Spleen (tissue), 11 donors: Measurements from ENCODE around the gene KRAS. TPM values are rescaled to one million over a fixed set of nuclear protein-coding genes. Genes with fewer than 3 reads are reported as not detected.

Experiments used
- DNase-seq: peaks from one replicate; pipeline ENCODE4 v3.0.0-alpha.2; 2020
- H3K27ac ChIP-seq, 8 donors: fragments of 200-600 bp; sonication (generic) in 7 of 8; 1 replicate in 4 of 8; 2 replicates in 4 of 8; pipeline versions ENCODE4 v1.5.0 to v1.8.0; 2016 to 2021; ENCODE audit warnings: inconsistent platforms in 4 of 8, mild to moderate bottlenecking in 4 of 8, moderate library complexity in 1 of 8
- H3K27me3 ChIP-seq, 7 donors: fragments of 200-600 bp; sonication (generic) in 6 of 7; replicated peaks in 1 of 7; 1 replicate in 4 of 7; 2 replicates in 3 of 7; pipeline versions ENCODE4 v1.5.0 to v1.8.0; 2016 to 2021; ENCODE audit warnings: inconsistent platforms in 3 of 7, mild to moderate bottlenecking in 1 of 7
- H3K36me3 ChIP-seq, 6 donors: fragments of 200-600 bp; sonication (generic) in 5 of 6; 1 replicate in 4 of 6; 2 replicates in 2 of 6; pipeline versions ENCODE4 v1.5.0 to v1.8.0; 2016 to 2021; ENCODE audit warnings: inconsistent platforms in 2 of 6
- H3K4me1 ChIP-seq, 6 donors: fragments of 200-600 bp; sonication (generic) in 5 of 6; 1 replicate in 3 of 6; 2 replicates in 3 of 6; pipeline versions ENCODE4 v1.5.0 to v1.8.0; 2016 to 2021; ENCODE audit warnings: inconsistent platforms in 3 of 6
- H3K4me3 ChIP-seq, 8 donors: fragments of 200-600 bp; sonication (generic) in 7 of 8; 1 replicate in 4 of 8; 2 replicates in 4 of 8; pipeline versions ENCODE4 v1.5.0 to v1.8.0; 2016 to 2021; ENCODE audit warnings: inconsistent platforms in 4 of 8, mild to moderate bottlenecking in 4 of 8, moderate library complexity in 2 of 8
- H3K9me3 ChIP-seq, 8 donors: fragments of 200-600 bp; sonication (generic) in 7 of 8; 1 replicate in 4 of 8; 2 replicates in 4 of 8; pipeline versions ENCODE4 v1.5.0 to v1.8.0; 2016 to 2021; ENCODE audit warnings: inconsistent platforms in 4 of 8
- CTCF ChIP-seq, 11 experiments: fragments of 200-600 bp in 7 of 11; fragments of 450-650 bp in 4 of 11; sonication (generic) in 4 of 11; IDR thresholded peaks in 8 of 11; conservative IDR thresholded peaks in 3 of 11; 1 replicate in 7 of 11; 2 replicates in 4 of 11; pipeline versions ENCODE4 v1.4.0 to v1.8.0; 2016 to 2021; ENCODE audit warnings: antibody characterized with exemption in 11 of 11, inconsistent platforms in 4 of 11, mild to moderate bottlenecking in 1 of 11
- POLR2A ChIP-seq, 3 donors: fragments of 450-650 bp; IDR thresholded peaks; one replicate each; pipeline ENCODE4 v1.5.1; 2017; ENCODE audit warnings: antibody characterized with exemption in 3 of 3, mild to moderate bottlenecking in 1 of 3
- POLR2AphosphoS5 ChIP-seq, 3 donors: sonication (generic); formaldehyde crosslinking; IDR thresholded peaks; one replicate each; pipeline ENCODE4 v1.5.1; 2017; ENCODE audit warnings: antibody characterized with exemption in 3 of 3
- WGBS, 5 donors: extraction: QIAGEN DNeasy Blood & Tissue Kit in 3 of 5; methylation state at CpG; one replicate each; pipeline versions ENCODE4 v1.1.5 to v1.1.7; 2013 to 2018; 5-methylcytosine and 5-hydroxymethylcytosine counted together
- intact Hi-C: fragments of 100-400 bp; cut with DNase I; formaldehyde crosslinking; loops from one replicate; pipeline ENCODE4 v1.15.0; 2023; ENCODE audit warnings: low total_unique reads
- polyA plus RNA-seq, 3 donors: library from polyadenylated mRNA; stranded (reverse); fragments of 200-250 nt; gene quantifications; one replicate each; pipeline ENCODE4 v1.2.1, GENCODE V29; 2013
- total RNA-seq, 7 donors: library from RNA; depleted of rRNA in 3 of 7; stranded (reverse); fragments of >200 nt in 3 of 7; fragmentation: NEBNext Ultra II Directional in 4 of 7; extraction: Animal tissue kit (Norgen Biotek cat#: 25700) in 4 of 7; gene quantifications; one replicate each; pipeline versions ENCODE4 v1.1.0 to v1.2.1, GENCODE V29; 2016 to 2021
- donor health status: healthy with polysubstance abuse.
- donor health status: DM: no; HTN: no; CAD: no; lungs with moderate emphysema.
- donor health status: DM: no; HTN: no; CAD: no.
- donor health status: Bipolar disorder and iron deficiency.
- donor health status: healthy.
- donor health status: DM: no; HTN: no; CAD: no.
- donor health status: DM: yes; HTN: yes; CAD: no.

Gene KRAS
- total and polyA plus RNA-seq, 10 donors, result 5.6 to 30.3 (median 21.2) TPM

- intact Hi-C loops, result no loop called here
- no peak overlapping the region for H3K4me3 ChIP-seq
- H3K27ac ChIP-seq, result no peak overlapping the region
- no peaks in the 10 kb centered on the region for H3K27me3 ChIP-seq
- no peaks in the 10 kb centered on the region for H3K9me3 ChIP-seq
- no peaks in the 10 kb centered on the region for H3K36me3 ChIP-seq
- WGBS, 5 donors, result 78 to 89% (median 88%) methylated on average over 1 of the region's 1 CpG
- no peaks in the 10 kb centered on the region for H3K4me1 ChIP-seq
- DNase-seq, result no peak
- no peak for TF ChIP-seq POLR2AphosphoS5 (IDR thresholded peaks at IDR 0.05)
- no peak for TF ChIP-seq POLR2A (IDR thresholded peaks at IDR 0.05)
- no peak for TF ChIP-seq CTCF (IDR thresholded peaks at IDR 0.05 in 8 of 11, conservative IDR thresholded peaks at IDR 0.05 in 3 of 11)
Observed at GRCh38 chr12:25262389-25263074, 11.8 kb upstream of the KRAS start.

- TF ChIP-seq POLR2A (IDR thresholded peaks at IDR 0.05) (no peak), POLR2AphosphoS5 (IDR thresholded peaks at IDR 0.05) (no peak), CTCF (IDR thresholded peaks at IDR 0.05 in 8 of 11, conservative IDR thresholded peaks at IDR 0.05 in 3 of 11) (no peak)
- H3K4me1 ChIP-seq, result peaks cover 0 to 9% (median 3%) of the 10 kb centered on the region in 6 donors
- no peaks in the 10 kb centered on the region for H3K36me3 ChIP-seq
- intact Hi-C loops, result no loop called here
- WGBS, 5 donors, result 91 to 98% (median 93%) methylated on average over 5 of the region's 5 CpGs
- no peak overlapping the region for H3K27ac ChIP-seq
- H3K4me3 ChIP-seq, result no peak overlapping the region
- no peaks in the 10 kb centered on the region for H3K9me3 ChIP-seq
- no peaks in the 10 kb centered on the region for H3K27me3 ChIP-seq
- no peak for DNase-seq
Observed at GRCh38 chr12:25257590-25258324, 7.0 kb upstream of the KRAS start.

GRCh38 chr12:25256826-25257225 lies 6.1 kb upstream of the KRAS start:
- DNase-seq, result no peak
- Histone ChIP-seq H3K4me3 (no peak overlapping the region), H3K27me3 (no peaks in the 10 kb centered on the region), H3K4me1 (peaks cover 0 to 15% (median 6%) of the 10 kb centered on the region in 6 donors), H3K27ac (no peak overlapping the region), H3K9me3 (no peaks in the 10 kb centered on the region), H3K36me3 (no peaks in the 10 kb centered on the region)
- intact Hi-C loops, result no loop called here
- WGBS, 5 donors, result 77 to 87% (median 86%) methylated on average over 3 of the region's 3 CpGs
- TF ChIP-seq CTCF (IDR thresholded peaks at IDR 0.05 in 8 of 11, conservative IDR thresholded peaks at IDR 0.05 in 3 of 11) (no peak), POLR2A (IDR thresholded peaks at IDR 0.05) (no peak), POLR2AphosphoS5 (IDR thresholded peaks at IDR 0.05) (no peak)

GRCh38 chr12:25256005-25256404 lies 5.3 kb upstream of the KRAS start:
- H3K36me3 ChIP-seq, result no peaks in the 10 kb centered on the region

More at GRCh38 chr12:25256005-25256404, 5.3 kb upstream of the KRAS start:
- Histone ChIP-seq H3K9me3 (no peaks in the 10 kb centered on the region), H3K27me3 (no peaks in the 10 kb centered on the region), H3K4me3 (no peak overlapping the region), H3K27ac (no peak overlapping the region), H3K4me1 (peaks cover 0 to 22% (median 12%) of the 10 kb centered on the region in 6 donors)
- WGBS, 5 donors, result 87 to 97% (median 95%) methylated on average over 5 of the region's 5 CpGs
- intact Hi-C loops, result no loop called here
- TF ChIP-seq CTCF (IDR thresholded peaks at IDR 0.05 in 8 of 11, conservative IDR thresholded peaks at IDR 0.05 in 3 of 11) (no peak), POLR2A (IDR thresholded peaks at IDR 0.05) (no peak), POLR2AphosphoS5 (IDR thresholded peaks at IDR 0.05) (no peak)
- no peak for DNase-seq
